ENCODE measurements around the gene RPLP1. TPM values are rescaled to one million over a fixed set of nuclear protein-coding genes. Genes with fewer than 3 reads are reported as not detected.
A peak's percentile ranks its signal among the peaks of the same experiment; 100 is the strongest.

Gene RPLP1
- total and polyA plus RNA-seq, 9 of the 15 experiments (the other 6 are each of a cell fraction or from before 2014, with no cell fraction given) = 76.3 to 3,053 (median 847) TPM

DNA sequence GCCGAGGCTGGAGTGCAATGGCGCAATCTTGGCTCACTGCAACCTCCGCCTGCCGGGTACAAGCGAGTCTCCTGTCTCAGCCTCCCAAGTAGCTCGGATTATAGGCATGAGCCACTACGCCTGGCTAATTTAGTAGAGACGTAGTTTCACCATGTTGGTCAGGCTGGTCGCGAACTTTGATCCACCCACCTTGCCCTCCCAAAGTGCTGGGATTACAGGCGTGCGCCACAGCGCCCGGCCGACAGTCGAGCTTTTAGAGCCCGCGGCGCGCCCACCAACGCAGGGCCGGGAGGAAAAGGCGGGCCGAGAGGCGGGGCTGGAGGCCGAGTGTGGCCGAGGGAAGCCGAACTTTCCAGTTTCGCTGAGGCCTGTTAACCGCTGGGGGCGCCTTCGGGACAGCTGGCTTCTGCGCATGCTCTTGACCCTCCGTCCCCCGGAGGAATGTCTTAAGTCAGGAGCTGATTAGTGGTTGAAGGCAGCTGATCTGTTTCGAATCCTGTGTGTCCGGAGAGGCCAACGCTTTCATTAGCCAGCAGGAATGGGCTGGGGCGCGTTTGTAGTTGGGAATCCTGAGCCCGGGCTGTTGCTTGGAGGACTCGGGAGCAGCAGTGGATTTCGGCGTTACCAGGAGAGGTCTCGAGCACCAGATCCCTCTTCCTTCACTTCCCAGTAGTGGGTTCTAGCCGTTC, 10.0 kb downstream of the RPLP1 start (continued):
- TF ChIP-seq MGA (IDR thresholded peaks at IDR 0.05) (peak; percentile 2), ZNF639 (CRISPR knock-in tag; conservative IDR thresholded peaks at IDR 0.05 in 1 of 2, IDR thresholded peaks at IDR 0.05 in 1 of 2) (no peak), NFE2 (IDR thresholded peaks at IDR 0.05; ENCODE audit: low read depth) (no peak), HDAC6 (IDR thresholded peaks at IDR 0.05; ENCODE audit: low read depth, low read length) (no peak), CHD4 (IDR thresholded peaks at IDR 0.05; ENCODE audit: insufficient read depth, insufficient replicate concordance, low read depth, low read length, poor library complexity, severe bottlenecking) (no peak), RNF2 (IDR thresholded peaks at IDR 0.05) (no peak), EHMT2 (IDR thresholded peaks at IDR 0.05) (no peak), STAT5A (IDR thresholded peaks at IDR 0.05; ENCODE audit: borderline replicate concordance, low read length) (no peak), ZNF384 (IDR thresholded peaks at IDR 0.05; ENCODE audit: low read depth, low read length) (no peak; the same call in 1 of the 2 replicates), KLF16 (IDR thresholded peaks at IDR 0.05) (no peak)
- TF ChIP-seq, protein P1, sequence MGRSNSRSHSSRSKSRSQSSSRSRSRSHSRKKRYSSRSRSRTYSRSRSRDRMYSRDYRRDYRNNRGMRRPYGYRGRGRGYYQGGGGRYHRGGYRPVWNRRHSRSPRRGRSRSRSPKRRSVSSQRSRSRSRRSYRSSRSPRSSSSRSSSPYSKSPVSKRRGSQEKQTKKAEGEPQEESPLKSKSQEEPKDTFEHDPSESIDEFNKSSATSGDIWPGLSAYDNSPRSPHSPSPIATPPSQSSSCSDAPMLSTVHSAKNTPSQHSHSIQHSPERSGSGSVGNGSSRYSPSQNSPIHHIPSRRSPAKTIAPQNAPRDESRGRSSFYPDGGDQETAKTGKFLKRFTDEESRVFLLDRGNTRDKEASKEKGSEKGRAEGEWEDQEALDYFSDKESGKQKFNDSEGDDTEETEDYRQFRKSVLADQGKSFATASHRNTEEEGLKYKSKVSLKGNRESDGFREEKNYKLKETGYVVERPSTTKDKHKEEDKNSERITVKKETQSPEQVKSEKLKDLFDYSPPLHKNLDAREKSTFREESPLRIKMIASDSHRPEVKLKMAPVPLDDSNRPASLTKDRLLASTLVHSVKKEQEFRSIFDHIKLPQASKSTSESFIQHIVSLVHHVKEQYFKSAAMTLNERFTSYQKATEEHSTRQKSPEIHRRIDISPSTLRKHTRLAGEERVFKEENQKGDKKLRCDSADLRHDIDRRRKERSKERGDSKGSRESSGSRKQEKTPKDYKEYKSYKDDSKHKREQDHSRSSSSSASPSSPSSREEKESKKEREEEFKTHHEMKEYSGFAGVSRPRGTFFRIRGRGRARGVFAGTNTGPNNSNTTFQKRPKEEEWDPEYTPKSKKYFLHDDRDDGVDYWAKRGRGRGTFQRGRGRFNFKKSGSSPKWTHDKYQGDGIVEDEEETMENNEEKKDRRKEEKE (IDR thresholded peaks at IDR 0.05; ENCODE audit: borderline replicate concordance in 1 of 2, control insufficient read depth in 1 of 2, low read depth in 2 of 2, low read length in 1 of 2) = no peak

Measured in K562 (cell line).